Body of pancreas (tissue), 4 donors: Measurements from ENCODE around the gene TXNIP.

ENCODE experiments used
- POLR2A ChIP-seq, 3 donors: fragments of 450-650 bp; IDR thresholded peaks; one replicate each; pipeline ENCODE4 v1.6.1; 2016; ENCODE audit warnings: antibody characterized with exemption in 3 of 3, mild to moderate bottlenecking in 2 of 3
- TF ChIP-seq, protein P1 (sequence below), 7 experiments: fragments of 450-650 bp in 4 of 7; fragments of 200-600 bp in 3 of 7; sonication (generic) in 3 of 7; IDR thresholded peaks; one replicate each; pipeline ENCODE4 v1.5.1; 2016 to 2019; ENCODE audit warnings: antibody characterized with exemption in 7 of 7

GRCh38 chr1:145995964-145996432 lies 381 bp downstream of the TXNIP start:
- TF ChIP-seq, protein P1, sequence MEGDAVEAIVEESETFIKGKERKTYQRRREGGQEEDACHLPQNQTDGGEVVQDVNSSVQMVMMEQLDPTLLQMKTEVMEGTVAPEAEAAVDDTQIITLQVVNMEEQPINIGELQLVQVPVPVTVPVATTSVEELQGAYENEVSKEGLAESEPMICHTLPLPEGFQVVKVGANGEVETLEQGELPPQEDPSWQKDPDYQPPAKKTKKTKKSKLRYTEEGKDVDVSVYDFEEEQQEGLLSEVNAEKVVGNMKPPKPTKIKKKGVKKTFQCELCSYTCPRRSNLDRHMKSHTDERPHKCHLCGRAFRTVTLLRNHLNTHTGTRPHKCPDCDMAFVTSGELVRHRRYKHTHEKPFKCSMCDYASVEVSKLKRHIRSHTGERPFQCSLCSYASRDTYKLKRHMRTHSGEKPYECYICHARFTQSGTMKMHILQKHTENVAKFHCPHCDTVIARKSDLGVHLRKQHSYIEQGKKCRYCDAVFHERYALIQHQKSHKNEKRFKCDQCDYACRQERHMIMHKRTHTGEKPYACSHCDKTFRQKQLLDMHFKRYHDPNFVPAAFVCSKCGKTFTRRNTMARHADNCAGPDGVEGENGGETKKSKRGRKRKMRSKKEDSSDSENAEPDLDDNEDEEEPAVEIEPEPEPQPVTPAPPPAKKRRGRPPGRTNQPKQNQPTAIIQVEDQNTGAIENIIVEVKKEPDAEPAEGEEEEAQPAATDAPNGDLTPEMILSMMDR (IDR thresholded peaks at IDR 0.05), result no peak
- no peak for TF ChIP-seq POLR2A (IDR thresholded peaks at IDR 0.05)
